Heart left ventricle (tissue), 13 donors: Measurements from ENCODE around the gene SMC1B.

Experiments used
- CTCF ChIP-seq, 12 donors: fragments of 200-600 bp; sonication (generic) in 4 of 12; IDR thresholded peaks; one replicate each; pipeline versions ENCODE4 v1.5.0 to v1.8.0; 2018 to 2022; ENCODE audit warnings: antibody characterized with exemption in 12 of 12, mild to moderate bottlenecking in 5 of 12
- POLR2A ChIP-seq, 2 donors: fragments of 450-650 bp; IDR thresholded peaks; one replicate each; pipeline ENCODE4 v1.6.1; 2017; ENCODE audit warnings: antibody characterized with exemption in 2 of 2, mild to moderate bottlenecking in 2 of 2, moderate library complexity in 2 of 2
- donor health status: ischemic (EF 13 %, LVEDD 7.1; RV severe dilation, severe dysfunction).
- donor health status: DM: no; HTN: yes; CAD: no.
- donor health status: DM: no; HTN: no; CAD: no.
- donor health status: ischemic (EF 25% LVEDD 6.9; RV normal size, moderate dysfunction).
- donor health status: ischemic (EF 25% LVEDD 5.7; RV mildly dilated, moderate dysfunction).
- donor health status: ischemic (EF 35%, LVEDD 5.7; RV mildly dilated, moderate dysfunction).
- donor health status: nonischemic (EF 11% LVEDD 7.7; RV severe dilation, severe dysfunction).
- donor health status: DM: yes; HTN: yes; CAD: no.
- donor health status: PGD.
- donor health status: ischemic (EF 29% LVEDD 5.4; RV normal size, mild dysfunction).
- donor health status: nonischemic (EF 23%, LVEDD 6.1; RV moderate dilation, normal function).

GRCh38 chr22:45338795-45339194 lies 74.6 kb downstream of the SMC1B start:
- TF ChIP-seq CTCF (IDR thresholded peaks at IDR 0.05) = no peak
- TF ChIP-seq POLR2A (IDR thresholded peaks at IDR 0.05) = no peak
